Measurements from ENCODE around the gene ROR1.

DNA sequence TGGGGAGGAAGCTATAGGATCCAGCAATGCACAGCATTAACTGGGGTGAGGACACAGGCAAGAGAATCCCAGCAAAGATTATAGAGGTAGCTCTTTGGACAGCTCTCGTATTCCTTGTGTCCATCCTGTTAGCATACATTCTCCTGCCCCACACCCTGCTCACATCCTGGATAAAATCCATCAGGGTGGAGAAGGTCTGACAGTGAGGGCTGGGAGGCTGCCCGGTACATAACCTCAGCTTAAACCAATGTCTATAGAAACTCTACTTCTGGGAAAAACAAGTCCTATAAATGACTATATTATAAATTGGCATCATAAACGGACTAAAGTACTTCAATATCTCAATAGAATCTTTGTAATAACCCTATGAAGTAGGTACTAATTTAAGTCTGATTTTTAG, 392.8 kb downstream of the ROR1 start:
- TF ChIP-seq, protein P1, sequence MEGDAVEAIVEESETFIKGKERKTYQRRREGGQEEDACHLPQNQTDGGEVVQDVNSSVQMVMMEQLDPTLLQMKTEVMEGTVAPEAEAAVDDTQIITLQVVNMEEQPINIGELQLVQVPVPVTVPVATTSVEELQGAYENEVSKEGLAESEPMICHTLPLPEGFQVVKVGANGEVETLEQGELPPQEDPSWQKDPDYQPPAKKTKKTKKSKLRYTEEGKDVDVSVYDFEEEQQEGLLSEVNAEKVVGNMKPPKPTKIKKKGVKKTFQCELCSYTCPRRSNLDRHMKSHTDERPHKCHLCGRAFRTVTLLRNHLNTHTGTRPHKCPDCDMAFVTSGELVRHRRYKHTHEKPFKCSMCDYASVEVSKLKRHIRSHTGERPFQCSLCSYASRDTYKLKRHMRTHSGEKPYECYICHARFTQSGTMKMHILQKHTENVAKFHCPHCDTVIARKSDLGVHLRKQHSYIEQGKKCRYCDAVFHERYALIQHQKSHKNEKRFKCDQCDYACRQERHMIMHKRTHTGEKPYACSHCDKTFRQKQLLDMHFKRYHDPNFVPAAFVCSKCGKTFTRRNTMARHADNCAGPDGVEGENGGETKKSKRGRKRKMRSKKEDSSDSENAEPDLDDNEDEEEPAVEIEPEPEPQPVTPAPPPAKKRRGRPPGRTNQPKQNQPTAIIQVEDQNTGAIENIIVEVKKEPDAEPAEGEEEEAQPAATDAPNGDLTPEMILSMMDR (IDR thresholded peaks at IDR 0.05) = no peak
- no peak for TF ChIP-seq POLR2A (IDR thresholded peaks at IDR 0.05)
- TF ChIP-seq POLR2AphosphoS5 (IDR thresholded peaks at IDR 0.05) = no peak
